HUES64 (cell line): ENCODE data around the gene SLC66A2.
"Not testable (repeated sequence)": the region's sequence is repeated elsewhere in the genome, so short reads cannot be mapped to it uniquely, and the experiment has no call there.

ENCODE experiments used
- H3K27ac ChIP-seq: 2 replicates; pipeline ENCODE4 v1.7.0; 2013; ENCODE audit warnings: low read depth, low read length, inconsistent platforms
- H3K27me3 ChIP-seq: 2 replicates; pipeline ENCODE4 v1.6.1; 2013; ENCODE audit warnings: mild to moderate bottlenecking, low read length; ENCODE audit not compliant: insufficient read depth
- H3K36me3 ChIP-seq: 2 replicates; pipeline ENCODE4 v1.6.1; 2013; ENCODE audit warnings: mild to moderate bottlenecking, low read length; ENCODE audit not compliant: insufficient read depth
- H3K4me1 ChIP-seq: 2 replicates; pipeline ENCODE4 v1.6.1; 2013; ENCODE audit warnings: mild to moderate bottlenecking, low read length, moderate library complexity; ENCODE audit not compliant: insufficient read depth
- H3K4me3 ChIP-seq: 2 replicates; pipeline ENCODE4 v1.5.1; 2013; ENCODE audit warnings: mild to moderate bottlenecking, low read length, moderate library complexity
- H3K9ac ChIP-seq: 2 replicates; pipeline ENCODE4 v1.6.1; 2013; ENCODE audit warnings: mild to moderate bottlenecking, low read depth, low read length
- H3K9me3 ChIP-seq: 2 replicates; pipeline ENCODE4 v1.6.1; 2013; ENCODE audit warnings: low read depth, low read length; ENCODE audit not compliant: insufficient read depth
- WGBS: fragments of 150-250, 120-280 bp; methylation state at CpG from one replicate; pipeline ENCODE4 v1.1.7; 2013; ENCODE audit warnings: missing lambda C conversion rate; 5-methylcytosine and 5-hydroxymethylcytosine counted together

Gene SLC66A2

DNA sequence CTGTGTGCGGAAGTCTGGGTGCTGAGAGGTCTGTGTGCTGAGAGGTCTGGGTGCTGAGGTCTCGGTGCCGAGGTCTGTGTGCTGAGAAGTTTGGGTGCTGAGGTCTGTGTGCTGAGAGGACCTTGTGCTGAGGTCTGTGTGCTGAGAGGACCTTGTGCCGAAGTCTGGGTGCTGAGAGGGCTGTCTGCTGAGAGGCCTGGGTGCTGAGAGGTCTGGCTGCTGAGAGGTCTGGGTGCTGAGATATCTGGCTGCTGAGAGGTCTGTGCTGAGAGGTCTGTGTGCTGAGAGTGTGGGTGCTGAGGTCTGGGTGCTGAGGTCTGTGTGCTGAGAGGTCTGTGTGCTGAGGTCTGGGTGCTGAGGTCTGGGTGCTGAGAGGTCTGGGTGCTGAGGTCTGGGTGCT, 86.5 kb downstream of the SLC66A2 start:
- not testable (repeated sequence) for H3K4me3 ChIP-seq, H3K9ac ChIP-seq, H3K36me3 ChIP-seq, H3K4me1 ChIP-seq, H3K9me3 ChIP-seq, H3K27ac ChIP-seq, H3K27me3 ChIP-seq
- 92% methylated on average over 4 of the region's 4 CpGs for WGBS

DNA sequence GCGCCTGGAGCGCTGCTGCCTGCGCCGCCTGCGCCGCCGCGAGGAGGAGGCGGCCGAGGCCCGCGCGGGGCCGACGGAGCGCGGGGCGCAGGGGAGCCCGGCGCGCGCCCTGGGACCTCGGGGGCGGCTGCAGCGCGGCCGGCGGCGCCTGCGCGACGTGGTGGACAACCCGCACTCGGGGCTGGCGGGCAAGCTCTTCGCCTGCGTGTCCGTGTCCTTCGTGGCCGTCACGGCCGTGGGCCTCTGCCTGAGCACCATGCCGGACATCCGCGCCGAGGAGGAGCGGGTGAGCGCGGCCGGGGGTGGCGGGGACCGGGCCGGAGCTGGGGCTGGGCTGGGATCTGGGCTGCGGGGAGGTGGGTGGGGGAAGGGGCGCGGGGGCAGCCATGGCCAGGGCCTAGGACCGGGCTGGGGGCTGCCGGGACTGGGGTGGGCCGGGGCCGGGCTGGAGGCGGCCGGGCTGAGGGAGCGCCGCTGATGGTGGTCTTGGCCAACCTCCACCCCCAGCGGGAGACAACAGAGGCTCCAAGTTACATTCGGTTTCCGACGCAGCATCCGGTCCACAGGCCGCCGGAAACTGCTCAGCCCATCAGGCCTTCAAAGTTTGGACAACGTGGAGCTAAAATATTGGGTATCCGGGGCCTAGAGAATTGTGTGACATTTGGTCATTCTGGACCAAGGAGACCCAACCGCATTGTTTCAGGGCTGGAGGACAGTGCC, 87.3 kb downstream of the SLC66A2 start:
- H3K27me3 ChIP-seq: no peaks in the 10 kb centered on the region
- H3K36me3 ChIP-seq: no peaks in the 10 kb centered on the region
- H3K27ac ChIP-seq: no peak overlapping the region
- 96% methylated on average over 74 of the region's 74 CpGs for WGBS
- H3K4me3 ChIP-seq: no peak overlapping the region
- H3K4me1 ChIP-seq: no peaks in the 10 kb centered on the region
- no peaks in the 10 kb centered on the region for H3K9me3 ChIP-seq
- H3K9ac ChIP-seq: no peak overlapping the region

DNA sequence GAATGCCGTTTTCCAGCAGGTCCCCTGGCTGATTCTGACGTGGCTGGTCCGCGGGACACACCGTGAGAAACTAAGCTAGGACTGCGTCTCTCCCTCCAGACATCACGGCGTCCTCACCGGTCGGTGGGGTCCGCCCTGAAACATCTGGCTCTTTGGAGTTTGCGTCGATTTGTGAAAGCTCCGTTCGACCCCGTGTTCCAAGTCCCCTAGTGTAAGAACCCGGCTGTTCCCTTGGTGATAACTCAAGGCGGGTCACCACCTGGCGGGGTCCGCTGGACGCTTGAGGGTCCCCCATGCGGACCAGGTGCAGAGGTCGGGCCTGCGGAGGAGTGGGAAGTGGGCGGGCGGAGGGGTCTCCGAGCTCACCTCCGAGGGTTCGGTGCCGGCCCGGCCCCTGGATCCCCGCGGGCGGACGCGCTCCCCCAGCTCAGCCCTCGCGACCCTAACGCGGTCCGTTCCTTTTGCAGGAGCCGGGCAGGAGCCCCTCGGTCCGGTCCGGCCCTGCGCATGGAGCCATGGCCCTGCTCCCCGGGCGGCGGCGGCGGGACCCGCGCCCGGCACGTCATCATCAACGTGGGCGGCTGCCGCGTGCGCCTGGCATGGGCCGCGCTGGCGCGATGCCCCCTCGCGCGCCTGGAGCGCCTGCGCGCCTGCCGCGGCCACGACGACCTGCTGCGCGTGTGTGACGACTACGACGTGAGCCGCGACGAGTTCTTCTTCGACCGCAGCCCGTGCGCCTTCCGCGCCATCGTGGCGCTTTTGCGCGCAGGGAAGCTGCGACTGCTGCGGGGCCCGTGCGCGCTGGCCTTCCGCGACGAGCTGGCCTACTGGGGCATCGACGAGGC, 88.1 kb downstream of the SLC66A2 start:
- H3K27ac ChIP-seq: no peak overlapping the region
- WGBS: 96% methylated on average over 102 of the region's 102 CpGs

DNA sequence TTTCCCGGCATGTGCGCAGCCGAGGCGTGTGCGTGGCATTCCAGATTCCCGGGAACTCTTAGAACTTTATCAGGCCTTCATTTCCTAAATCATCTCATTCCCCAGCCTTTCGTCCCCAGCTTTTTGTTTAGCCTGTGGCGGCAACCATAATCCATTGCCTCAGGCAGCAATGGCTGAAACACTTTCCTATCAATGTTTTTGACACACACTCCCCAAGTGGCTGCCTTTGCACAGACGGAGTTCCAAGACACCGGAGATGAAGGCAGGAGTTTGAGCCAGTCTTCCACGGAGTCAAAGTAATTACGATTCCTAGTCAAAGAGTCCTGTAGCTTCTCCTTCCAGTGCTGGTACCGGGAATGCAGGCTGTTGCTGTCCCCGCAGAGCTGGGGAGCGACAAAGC, 88.9 kb downstream of the SLC66A2 start:
- no peak overlapping the region for H3K9ac ChIP-seq
- WGBS: 93% methylated on average over 15 of the region's 15 CpGs
- H3K9me3 ChIP-seq: no peaks in the 10 kb centered on the region
- no peaks in the 10 kb centered on the region for H3K36me3 ChIP-seq
- no peak overlapping the region for H3K27ac ChIP-seq
- no peak overlapping the region for H3K4me3 ChIP-seq
- no peaks in the 10 kb centered on the region for H3K27me3 ChIP-seq
- H3K4me1 ChIP-seq: no peaks in the 10 kb centered on the region

More for the DNA sequence above, 88.1 kb downstream of the SLC66A2 start:
- H3K4me3 ChIP-seq: no peak overlapping the region
- H3K9me3 ChIP-seq: no peaks in the 10 kb centered on the region
- no peak overlapping the region for H3K9ac ChIP-seq
- no peaks in the 10 kb centered on the region for H3K4me1 ChIP-seq
- H3K36me3 ChIP-seq: no peaks in the 10 kb centered on the region
- no peaks in the 10 kb centered on the region for H3K27me3 ChIP-seq

DNA sequence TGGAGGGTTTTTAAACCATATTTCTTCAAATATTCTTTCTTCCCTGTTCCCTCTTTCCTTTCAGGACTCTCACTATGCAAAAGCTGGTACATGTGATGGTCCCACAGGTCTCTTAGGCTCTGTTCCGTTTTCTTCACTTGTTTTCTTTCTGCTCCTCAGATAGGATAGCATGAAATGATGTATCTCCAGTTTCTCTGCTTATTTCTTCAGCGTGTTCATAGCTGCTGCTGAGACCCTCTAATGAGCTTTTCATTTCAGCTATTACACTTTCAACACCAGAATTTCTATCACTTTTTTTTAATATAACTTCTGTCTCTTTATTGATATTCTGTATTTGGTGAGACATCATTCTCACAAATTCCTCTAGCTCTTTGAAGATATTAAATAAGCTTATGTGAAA, 89.8 kb downstream of the SLC66A2 start:
- Histone ChIP-seq H3K36me3 (no peaks in the 10 kb centered on the region), H3K4me3 (no peak overlapping the region), H3K27me3 (no peaks in the 10 kb centered on the region), H3K4me1 (no peaks in the 10 kb centered on the region), H3K27ac (no peak overlapping the region), H3K9me3 (no peaks in the 10 kb centered on the region), H3K9ac (no peak overlapping the region)
- 85% methylated on average over 2 of the region's 2 CpGs for WGBS

DNA sequence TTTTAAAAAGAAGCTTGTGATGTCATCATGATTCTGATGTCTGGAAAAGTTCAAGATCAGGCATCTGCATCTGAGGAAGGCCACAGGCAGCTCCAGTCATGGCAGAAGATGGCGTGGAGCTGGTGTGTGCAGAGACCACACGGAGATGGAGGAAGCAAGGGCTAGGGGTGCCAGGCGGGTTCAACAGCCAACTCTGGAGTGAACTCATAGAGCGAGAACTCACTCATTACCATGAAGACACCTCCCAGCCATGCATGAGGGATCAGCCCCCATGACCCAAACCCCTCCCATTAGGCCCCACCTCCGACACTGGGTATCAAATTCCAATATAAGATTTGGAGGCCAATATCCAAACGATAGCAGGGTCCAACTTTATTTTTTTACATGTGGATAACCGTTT, 92.1 kb downstream of the SLC66A2 start:
- H3K4me1 ChIP-seq: no peaks in the 10 kb centered on the region
- H3K27ac ChIP-seq: no peak overlapping the region
- no peaks in the 10 kb centered on the region for H3K36me3 ChIP-seq
- H3K9me3 ChIP-seq: no peaks in the 10 kb centered on the region
- 84% methylated on average over 7 of the region's 7 CpGs for WGBS
- no peaks in the 10 kb centered on the region for H3K27me3 ChIP-seq
- H3K9ac ChIP-seq: no peak overlapping the region
- H3K4me3 ChIP-seq: no peak overlapping the region

DNA sequence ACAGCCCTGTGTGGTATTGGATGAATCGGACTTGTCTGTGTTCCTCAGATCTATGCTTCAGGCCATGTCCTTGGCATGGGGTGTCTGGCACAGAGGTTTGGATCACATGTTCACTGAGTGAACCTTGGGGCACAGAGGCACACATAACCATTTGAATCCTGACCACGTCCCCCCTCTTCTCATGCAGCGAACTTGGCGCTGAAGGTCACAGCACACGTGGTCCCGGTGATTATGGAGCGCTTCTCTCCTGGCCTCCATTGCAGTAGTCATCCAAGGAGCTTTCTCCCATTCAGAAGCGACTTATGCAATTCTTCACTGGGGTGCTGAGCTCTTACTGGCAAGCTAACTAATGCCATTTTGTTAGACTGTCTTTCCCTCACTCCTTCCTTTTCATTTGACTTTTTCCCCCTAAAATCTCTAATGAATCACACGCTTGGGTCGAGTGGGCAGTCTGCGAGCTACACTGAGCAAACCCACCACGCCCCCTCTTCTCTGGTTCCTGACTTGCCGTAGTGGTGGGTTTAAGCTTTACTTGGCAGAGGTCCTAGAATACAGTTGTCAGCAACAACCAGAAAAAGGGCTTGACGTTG, 94.3 kb downstream of the SLC66A2 start:
- Histone ChIP-seq H3K9me3 (no peaks in the 10 kb centered on the region), H3K27ac (no peak overlapping the region; the same call in 1 of the 2 replicates), H3K4me1 (no peaks in the 10 kb centered on the region), H3K9ac (no peak overlapping the region), H3K36me3 (no peaks in the 10 kb centered on the region), H3K4me3 (no peak overlapping the region), H3K27me3 (no peaks in the 10 kb centered on the region)
- WGBS: 55% methylated on average over 14 of the region's 14 CpGs

DNA sequence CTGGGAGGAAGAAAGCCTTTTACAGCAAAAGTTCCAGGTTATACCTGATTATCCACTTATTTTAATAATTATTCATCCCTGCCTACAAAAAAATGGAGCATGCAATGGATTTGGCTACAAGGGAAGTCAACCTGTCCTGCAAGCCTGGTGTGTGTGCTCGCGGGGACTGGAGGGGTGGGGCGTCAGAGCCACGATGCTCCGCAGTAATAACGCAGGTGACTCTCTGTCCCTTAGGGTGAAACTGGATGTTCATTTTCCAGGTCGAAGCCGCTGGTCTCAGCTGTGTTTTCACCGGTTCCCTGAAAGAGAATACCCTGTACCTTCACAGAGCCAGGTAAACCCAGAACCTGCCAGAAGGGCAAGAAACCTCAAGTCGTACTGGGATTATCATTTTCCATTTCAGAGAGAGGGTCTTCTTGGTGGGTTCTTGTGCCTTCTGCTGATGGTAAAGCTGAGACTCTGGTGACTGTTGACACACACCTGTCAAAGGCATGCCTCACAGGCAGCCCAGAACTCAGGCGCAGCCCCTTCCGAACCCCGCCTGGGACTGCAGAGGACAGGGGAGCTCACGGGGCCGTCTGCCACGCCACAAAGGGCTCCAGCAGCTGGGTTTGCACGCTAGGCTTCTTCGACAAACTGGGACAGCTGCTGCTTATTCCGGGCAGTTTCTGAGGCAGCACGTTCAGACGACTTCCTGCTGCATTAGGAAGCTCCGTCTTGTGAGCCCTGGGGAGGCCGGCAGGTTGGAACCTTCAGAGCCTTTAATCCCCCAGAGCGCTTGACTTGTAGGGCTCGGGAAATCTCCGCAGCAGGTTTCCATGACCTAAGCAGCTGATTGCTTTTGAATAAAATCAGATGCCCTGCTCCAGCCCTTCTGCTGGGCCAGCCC, 95.1 kb downstream of the SLC66A2 start:
- Histone ChIP-seq H3K27ac (peak overlapping the region; percentile 42; the same call in 1 of the 2 replicates), H3K9ac (no peak overlapping the region), H3K4me3 (no peak overlapping the region), H3K36me3 (no peaks in the 10 kb centered on the region), H3K4me1 (no peaks in the 10 kb centered on the region), H3K9me3 (no peaks in the 10 kb centered on the region), H3K27me3 (no peaks in the 10 kb centered on the region)
- 46% methylated on average over 26 of the region's 26 CpGs for WGBS

DNA sequence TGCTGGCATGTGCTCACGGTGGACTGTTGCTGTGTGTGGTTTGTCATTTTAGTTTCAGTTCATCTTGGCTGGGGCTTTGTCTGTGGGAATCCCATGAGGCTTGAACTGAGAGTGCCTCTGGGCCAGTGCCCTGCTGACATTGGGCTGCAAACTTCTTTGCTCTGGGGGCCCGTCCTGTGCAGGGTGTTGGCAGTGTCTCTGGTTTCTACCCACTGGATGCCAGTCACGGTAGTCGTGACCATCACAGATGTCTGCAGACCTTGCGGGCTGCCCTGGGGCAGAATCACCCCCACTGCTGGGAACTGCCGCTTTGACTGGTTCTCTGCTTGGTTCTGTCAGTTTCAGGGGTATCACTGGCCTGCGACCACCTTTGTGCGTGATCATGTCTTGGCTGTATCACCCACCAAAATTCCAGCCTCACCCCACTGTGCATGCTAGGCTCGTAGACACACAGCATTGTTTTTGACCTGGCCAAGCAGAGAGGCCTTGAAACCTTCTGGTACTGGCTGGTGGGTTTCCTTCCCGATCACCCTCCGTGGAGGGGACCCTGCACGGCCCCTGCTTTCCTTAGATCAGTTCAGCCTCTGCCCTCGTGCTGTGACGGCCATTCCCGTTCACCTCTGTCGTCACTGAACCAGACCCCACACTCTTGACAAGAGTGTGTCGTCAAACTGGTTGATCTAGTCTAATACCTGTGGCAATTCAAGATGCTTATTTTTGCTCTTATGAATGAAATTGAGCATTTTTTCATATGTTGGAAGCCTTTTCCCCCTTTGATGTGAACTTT, 96.1 kb downstream of the SLC66A2 start:
- H3K9ac ChIP-seq: no peak overlapping the region
- no peaks in the 10 kb centered on the region for H3K27me3 ChIP-seq
- WGBS: 94% methylated on average over 17 of the region's 17 CpGs
- H3K9me3 ChIP-seq: no peaks in the 10 kb centered on the region
- H3K4me1 ChIP-seq: no peaks in the 10 kb centered on the region
- H3K4me3 ChIP-seq: no peak overlapping the region
- no peak overlapping the region for H3K27ac ChIP-seq
- H3K36me3 ChIP-seq: no peaks in the 10 kb centered on the region

DNA sequence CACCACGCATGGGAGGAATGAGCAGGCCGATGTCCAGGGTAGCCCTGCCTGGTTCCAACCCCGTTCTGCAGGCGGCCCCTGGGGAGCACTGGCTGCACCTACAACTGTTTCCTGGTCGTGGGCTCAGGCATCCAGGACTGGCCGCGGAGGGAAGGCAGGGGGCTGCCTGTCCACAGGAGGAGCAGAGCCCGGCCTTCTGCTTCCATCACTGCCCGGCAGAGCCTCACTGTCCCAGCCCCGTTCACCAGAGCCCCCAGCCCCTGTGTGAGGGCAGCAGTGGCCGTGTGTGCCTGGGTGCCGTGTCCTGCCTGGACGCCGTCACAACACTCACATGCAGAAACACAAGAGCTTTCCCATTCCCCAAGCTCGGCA, 97.5 kb downstream of the SLC66A2 start:
- Histone ChIP-seq H3K4me1 (no peaks in the 10 kb centered on the region), H3K9ac (no peak overlapping the region), H3K27me3 (no peaks in the 10 kb centered on the region), H3K4me3 (no peak overlapping the region), H3K9me3 (no peaks in the 10 kb centered on the region), H3K27ac (no peak overlapping the region), H3K36me3 (no peaks in the 10 kb centered on the region)
- WGBS: 91% methylated on average over 15 of the region's 15 CpGs
